GM21390 (cell line): ENCODE results near the gene KIF17.

Experiments
- ATAC-seq: cut with Tn5 transposase; IDR thresholded peaks from one replicate; pipeline ENCODE4 v1.9.1; 2021; ENCODE audit not compliant: unreplicated experiment

The KIF17 gene

DNA sequence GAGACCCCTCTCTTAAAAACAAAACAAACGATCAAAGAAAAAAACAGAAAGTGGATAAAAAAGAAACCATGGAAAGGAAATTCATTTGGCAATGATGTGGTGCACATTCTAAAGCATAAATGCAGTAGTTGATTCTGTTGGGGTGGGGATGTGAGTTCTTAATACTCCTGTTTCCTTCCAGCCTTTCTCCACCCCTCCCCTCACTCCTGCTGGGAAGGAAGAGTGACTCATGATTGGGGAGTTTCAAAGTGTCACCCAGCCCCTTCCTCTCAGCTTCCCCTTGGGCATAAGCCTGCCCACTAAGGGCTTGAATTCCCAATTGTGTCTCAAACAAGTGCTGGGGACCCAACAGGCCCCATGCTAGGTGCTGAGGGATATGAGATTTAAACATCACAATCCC is 91.3 kb downstream of the KIF17 start:
- no peak for ATAC-seq

DNA sequence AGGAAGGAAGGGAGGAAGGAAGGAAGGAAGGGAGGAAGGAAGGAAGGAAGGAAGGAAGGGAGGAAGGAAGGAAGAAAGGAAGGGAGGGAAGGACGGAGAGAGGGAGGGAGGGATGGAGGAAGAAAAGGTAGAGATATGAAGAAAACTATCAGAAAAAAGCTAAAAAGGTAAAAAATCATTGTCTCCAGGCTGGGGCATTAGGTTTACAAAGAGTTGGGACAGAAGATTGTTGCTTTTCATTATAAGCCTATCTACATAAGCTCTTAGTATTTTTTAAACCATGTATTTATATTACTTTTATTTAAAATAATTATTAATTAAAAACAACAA is 91.7 kb downstream of the KIF17 start:
- no peak for ATAC-seq

DNA sequence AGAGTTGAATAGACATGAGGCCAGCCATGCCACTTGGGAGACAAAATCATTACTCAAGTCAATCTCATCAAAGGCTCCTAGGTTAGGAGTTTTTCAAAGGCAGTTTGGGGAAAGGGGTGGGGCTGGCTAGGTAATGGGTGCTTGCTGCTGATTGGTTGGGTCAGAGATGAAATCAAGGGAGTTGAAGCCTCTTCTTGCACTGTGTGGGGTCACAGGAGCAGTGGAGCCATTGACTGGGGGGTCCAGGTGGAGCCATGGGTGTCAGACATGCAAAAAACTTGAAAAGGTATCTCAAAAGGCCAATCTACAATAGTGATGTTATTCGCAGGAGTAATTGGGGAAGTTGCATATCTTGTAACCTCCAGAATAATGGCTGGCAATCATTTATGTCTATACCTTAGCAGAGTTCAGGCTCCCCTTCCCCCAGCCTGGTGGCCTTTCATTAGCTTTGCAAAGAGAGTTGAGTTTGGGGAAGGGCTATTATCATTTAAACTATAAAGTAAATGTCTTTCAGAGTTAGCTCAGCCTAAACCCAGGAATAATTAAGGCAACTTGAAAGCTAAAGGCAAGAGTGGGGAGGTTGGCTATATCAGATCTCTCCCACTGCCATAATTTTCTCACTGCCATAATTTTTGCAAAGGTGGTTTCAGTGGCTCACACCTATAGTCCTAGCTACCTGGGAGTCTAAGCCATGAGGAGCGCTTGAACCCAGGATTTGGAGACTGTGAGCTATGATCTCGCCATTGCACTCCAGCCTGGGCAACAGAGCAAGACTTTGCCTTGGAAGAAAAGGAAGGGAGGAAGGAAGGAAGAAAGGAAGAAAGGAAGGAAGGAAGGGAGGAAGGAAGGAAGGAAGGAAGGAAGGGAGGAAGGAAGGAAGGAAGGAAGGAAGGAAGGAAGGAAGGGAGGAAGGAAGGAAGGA is 92.4 kb downstream of the KIF17 start:
- ATAC-seq = no peak

DNA sequence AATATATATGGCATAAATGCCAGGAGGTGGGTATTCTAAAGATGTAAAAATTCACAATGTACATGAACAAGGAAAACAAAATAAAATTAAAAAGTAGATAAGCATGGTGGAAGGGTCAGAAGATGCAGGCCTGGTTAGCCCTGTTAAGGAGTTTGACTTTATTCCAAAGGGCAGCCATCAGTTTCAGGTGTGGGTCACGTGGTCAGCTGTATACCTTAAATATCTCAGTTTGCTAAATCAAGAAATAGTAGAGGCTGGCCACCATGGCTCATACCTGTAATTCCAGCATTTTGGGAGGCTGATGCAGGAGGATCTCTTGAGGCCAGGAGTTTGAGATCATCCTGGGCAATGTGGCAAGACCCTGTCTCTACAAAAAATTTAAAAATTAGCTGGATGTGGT is 93.1 kb downstream of the KIF17 start:
- ATAC-seq = no peak

DNA sequence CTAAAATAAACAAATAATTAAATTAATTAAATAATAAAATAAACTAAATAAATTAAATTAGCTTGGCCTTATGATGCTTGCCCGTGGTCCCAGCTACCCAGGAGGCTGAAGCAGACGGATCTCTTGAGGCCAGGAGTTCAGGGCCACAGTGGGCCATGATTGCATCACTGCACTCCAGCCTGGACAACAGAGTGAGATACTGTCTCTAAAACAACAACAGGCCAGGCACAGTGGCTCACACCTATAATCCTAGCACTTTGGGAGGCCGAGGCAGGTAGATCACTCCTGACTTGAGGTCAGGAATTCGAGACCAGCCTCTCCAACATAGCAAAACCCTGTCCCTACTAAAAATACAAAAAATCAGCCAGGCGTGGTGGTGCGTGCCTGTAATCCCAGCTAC is 96.8 kb downstream of the KIF17 start:
- no peak for ATAC-seq

DNA sequence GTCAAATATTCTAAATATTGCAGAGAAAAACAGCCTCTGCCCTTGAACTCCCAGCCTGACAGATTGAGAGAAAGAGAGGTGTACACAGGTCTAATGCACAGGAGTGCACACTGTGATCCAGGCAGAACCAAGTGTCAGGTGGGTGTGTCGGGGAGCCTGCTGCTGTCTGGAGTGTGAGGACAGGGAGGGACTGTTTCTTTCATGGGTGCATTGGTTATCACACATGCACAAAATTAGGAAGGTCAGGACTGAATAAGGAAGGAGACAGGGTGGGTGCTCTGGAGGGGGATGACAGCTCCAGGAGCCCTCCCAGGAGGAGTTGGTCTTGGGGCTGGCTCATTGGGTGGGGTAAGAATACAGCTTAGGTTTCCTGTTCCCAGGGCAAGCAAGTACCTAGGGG is 97.8 kb downstream of the KIF17 start:
- ATAC-seq = no peak

- ATAC-seq = no peak
Measured at GRCh38 chr1:20618550-20618949, 99.3 kb downstream of the KIF17 start.

- no peak for ATAC-seq
Measured at GRCh38 chr1:20616847-20617487, 100.8 kb downstream of the KIF17 start.

- no peak for ATAC-seq
Measured at GRCh38 chr1:20615946-20616846, 101.6 kb downstream of the KIF17 start.

GRCh38 chr1:20614131-20614579 is 103.7 kb downstream of the KIF17 start:
- ATAC-seq = no peak
